HG02885 (cell line): Measurements from ENCODE around the gene SCAMP2.
"Not testable (repeated sequence)": the region's sequence is repeated elsewhere in the genome, so short reads cannot be mapped to it uniquely, and the experiment has no call there.

Experiments
- ATAC-seq: cut with Tn5 transposase; IDR thresholded peaks from one replicate; pipeline ENCODE4 v1.9.1; 2021; ENCODE audit warnings: mild to moderate bottlenecking; ENCODE audit not compliant: unreplicated experiment, poor library complexity

Gene SCAMP2

DNA sequence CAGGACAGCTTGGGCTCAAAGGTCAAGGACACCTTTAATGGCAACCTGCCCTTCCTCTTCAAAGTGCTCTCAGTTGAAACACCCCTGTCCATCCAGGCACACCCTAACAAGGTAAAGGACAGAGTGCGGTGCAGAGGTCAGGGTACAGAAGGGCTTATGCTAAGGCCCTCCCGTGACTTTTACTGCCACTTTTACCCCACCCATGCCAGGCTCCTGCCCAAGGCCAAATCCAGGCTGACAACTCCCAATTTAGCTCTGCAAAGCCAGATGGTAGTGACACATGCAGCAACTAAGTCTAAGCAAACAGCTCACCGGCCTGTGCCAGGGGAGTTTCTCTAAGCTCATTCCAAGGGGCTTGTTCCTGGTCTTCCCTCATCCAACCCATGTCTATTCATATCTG, 18.3 kb upstream of the SCAMP2 start:
- ATAC-seq, result no peak

DNA sequence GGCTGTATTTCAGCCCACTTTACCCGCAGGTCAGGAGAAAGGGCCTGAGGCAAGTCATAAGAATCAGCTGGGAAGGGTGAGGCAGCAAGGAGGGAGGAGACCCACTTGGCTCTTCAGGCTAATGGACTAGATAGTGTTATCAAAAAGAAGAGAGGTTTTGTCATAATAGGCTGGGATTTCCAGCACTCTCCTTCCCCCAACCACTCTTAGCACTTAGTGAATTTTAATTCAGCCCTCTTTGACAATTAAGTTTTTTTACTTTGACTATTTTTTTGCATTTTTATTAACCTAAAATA, 17.4 kb upstream of the SCAMP2 start:
- ATAC-seq, result no peak

DNA sequence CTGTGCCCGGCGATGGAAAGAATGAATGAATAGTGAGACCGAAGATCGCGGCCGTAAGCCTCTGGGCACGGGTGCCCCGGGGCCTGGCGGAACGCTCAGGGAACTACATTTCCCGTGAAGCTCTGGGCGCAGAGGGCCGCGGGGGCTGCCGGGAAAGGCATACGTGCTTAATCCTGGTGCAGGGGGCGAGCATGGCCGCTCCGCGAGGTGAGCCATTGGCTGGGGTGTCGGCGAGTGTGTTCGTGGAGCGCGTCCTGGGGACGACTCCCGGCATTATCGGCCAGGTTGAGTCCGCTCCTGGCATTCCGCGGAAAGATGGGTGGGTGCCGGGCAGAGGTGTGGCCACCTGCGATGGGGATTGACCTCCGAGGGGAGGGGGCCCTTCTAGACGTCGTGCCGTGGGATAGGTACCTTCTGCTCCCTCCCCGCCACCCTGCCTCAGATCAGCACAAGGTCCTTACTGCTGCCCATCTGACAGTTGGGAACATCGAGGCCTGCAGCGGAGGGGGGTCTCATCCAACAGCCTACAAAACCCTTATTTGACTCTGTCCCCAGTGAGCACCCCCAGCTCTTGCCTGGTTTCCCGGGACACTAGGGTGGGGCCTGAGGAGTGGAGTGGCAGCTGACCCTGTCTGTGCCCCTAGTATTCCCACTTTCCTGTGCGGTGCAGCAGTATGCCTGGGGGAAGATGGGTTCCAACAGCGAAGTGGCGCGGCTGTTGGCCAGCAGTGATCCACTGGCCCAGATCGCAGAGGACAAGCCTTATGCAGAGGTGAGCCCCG, 16.9 kb upstream of the SCAMP2 start, which contains the start of gene MPI:
Gene MPI (plus strand): TSS at position 160 of the 782 bp plus-strand sequence. CDS start 32 bp downstream, at position 192.
- peak; percentile 96 for ATAC-seq

DNA sequence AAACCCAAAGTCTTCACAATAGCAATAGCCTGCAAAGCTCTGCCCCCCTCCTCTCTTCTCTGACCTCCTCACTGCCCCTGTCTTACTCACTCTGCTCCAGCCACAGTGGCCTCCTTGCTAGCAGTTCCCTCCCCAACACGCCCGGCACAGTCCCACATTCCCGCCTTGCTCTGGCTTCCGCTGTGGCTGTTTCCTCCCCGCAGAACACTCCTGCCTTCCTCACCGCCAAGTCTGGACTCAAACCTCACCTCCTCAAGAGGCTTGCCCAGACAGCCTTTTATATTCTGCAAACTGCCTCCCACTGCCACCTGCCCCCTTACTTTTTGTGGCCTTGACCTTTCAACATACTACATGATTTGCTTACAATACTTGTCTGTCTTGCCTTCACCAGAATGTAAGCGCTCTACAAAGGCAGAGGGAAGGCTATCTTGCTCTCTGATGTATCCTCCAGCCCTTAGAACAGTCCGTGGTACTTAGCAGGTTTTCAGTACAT, 16.3 kb upstream of the SCAMP2 start:
- peak; percentile 5 for ATAC-seq

DNA sequence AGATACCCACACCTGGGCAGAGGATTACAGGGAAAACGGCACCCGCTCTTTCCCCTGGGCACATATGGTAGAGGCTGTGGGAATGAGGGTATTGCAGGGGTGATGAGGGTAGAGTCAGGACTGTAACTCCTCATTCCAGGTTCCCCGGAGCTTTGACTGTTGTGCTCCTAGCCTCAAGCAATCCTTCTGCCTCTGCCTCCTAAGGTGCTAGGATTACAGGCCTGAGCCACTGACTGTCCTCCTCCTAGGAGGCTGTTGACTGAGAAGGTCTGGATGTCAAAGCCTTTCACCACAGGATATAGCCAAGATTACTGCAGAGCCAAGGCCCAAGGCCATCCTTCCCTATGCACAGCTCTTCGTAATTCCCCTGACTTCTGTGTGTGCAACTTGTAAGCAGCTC, 15.6 kb upstream of the SCAMP2 start:
- no peak for ATAC-seq

DNA sequence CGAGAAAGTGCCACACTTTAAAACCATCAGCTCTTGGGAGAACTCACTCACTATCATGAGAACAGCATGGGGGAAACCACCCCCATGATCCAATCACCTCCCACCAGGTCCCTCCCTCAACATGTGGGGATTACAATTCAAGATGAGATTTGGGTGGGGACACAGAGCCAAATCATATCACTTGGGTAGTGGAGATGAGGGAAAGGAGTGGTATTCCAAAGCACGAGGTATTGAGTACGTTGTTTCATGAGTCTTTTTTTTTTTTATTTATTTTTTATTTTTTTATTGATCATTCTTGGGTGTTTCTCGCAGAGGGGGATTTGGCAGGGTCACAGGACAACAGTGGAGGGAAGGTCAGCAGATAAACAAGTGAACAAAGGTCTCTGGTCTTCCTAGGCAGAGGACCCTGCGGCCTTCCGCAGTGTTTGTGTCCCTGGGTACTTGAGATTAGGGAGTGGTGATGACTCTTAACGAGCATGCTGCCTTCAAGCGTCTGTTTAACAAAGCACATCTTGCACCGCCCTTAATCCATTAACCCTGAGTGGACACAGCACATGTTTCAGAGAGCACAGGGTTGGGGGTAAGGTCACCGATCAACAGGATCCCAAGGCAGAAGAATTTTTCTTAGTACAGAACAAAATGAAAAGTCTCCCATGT, 14.5 kb upstream of the SCAMP2 start:
- not testable (repeated sequence) for ATAC-seq

DNA sequence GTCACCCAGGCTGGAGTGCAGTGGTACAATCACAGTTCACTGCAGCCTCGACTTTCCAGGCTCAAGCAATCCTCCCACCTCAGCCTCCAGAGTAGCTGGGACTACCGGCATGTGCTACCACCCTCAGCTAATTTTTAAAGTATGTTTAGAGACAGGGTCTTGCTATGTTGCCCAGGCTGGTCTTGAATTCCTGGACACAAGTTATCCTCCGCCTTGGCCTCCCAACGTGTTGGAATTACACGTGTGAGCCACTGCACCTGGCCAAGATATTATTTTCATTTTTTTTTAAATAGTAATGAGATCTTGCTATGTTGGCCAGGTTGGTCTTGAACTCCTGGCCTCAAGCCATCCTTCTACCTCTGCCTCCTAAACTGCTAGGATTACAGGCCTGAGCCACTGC, 12.3 kb upstream of the SCAMP2 start:
- no peak for ATAC-seq

DNA sequence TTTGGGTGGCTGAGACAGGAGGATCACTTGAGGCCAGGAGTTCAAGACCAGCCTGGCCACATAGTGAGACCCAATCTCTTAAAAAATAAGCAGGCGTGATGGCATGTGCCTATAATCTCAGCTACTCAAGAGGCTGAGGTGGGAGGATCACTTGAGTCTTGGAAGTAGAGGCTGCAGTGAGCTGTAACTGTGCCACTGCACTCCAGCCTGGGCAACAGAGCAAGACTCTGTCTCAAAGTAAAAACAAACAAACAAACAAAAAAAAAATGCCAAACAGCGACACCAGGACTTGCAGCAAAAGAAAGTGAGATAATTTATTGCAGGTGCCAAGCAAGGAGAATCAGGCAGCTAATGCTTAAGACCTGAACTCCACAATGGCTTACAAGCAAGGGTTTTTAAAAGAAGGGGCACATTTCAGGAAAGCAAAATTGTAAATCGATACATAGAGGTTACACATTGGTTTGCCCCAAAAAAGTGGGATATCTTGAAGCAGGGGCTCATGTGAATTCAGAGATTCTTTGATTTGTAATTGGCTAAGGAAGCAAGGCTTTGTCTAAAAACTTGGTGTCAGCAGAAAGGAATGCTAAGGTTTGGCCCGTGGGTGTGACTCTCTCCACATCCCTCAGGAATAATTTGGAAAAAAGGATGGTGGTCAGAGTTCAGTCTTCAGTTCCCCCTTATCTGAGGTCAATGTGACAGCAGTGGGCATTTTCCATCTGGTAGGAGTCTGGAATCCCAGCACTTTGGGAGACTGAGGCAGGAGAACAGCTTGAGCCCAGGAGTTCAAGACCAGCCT, 11.5 kb upstream of the SCAMP2 start:
- ATAC-seq, result no peak

DNA sequence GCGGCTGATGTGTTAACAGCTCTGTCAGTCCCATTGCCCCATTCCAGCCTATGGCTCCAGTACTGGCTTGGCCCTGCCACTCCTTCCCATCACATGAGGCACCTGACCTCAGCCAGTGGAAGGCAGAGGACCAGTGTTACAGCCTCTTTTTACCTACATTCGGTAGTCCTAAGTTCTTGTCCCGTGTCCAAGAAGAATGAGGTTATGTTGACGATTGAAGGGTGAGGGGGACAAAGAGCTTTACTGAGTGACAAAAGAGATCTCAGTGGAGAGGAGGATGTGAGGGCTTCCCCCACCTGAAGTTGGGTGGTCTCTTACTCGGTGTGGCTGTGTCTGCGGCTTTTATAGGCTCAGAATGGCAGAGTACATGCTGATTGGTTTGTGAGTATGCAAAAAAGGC, 9.4 kb upstream of the SCAMP2 start:
- ATAC-seq, result no peak

DNA sequence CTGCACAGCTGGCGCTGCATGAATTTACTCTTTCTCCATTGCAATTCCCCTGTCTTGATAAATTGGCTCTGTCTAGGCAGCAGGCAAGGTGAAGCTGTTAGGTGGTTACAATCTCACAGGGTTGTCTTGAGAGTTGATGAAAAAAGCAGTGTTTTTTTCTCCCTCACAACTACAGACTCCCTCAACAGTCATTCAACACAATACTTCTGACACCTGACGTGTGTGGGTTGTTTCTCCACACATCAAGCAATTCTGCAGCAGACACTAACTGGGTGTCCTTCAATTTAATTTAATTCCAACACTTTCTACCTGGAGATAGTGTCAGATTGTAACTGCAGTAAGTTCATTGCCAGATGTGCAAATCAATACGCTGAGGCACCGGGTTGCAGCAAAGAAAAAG, 5.1 kb upstream of the SCAMP2 start:
- no peak for ATAC-seq

DNA sequence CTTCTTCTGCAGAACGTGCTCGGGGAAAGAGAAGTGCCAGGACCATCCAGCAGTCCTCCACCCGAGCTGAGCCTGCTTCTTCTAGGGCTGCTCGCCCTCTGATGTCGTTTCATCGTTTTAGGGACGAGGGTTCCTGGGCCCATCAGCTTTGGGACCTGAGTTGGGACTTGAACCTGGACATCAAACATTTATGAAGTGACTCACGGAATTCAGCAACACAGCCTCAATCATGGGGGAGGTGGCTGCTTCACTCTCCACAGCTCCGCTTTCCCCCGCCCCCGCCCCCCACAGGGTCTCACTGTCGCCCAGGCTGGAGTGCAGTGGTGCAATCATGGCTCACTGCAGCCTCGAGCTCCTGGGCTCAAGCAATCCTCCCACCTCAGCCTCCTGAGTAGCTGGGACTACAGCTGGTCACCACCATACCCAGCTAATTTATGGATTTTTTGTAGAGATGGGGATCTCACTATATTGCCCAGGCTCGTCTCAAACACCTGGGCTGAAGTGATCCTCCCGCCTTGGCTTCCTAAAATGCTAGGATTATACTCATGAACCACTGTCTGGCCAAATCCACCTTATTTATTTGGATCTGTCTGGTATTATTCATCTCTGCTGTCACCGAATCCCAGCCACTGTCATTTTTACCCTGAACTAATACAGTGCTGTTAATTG, 725 bp upstream of the SCAMP2 start:
- ATAC-seq, result no peak

DNA sequence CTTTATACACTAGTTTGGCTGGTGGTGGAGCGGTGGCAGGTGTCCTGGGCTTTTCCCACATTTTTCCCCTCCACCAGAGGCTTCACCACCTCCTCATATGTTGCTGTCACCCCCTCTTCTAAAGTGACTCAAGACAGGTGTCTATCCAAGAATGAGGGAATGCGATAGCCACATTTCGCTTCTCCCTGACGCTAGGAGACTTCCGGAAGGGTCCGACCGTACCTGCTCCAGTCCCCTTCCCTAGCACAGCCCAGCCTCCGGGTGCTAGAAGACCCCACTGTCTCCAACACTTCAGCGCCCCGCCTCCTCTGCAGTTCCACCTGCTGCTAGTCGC, 496 bp downstream of the SCAMP2 start:
- ATAC-seq, result no peak

DNA sequence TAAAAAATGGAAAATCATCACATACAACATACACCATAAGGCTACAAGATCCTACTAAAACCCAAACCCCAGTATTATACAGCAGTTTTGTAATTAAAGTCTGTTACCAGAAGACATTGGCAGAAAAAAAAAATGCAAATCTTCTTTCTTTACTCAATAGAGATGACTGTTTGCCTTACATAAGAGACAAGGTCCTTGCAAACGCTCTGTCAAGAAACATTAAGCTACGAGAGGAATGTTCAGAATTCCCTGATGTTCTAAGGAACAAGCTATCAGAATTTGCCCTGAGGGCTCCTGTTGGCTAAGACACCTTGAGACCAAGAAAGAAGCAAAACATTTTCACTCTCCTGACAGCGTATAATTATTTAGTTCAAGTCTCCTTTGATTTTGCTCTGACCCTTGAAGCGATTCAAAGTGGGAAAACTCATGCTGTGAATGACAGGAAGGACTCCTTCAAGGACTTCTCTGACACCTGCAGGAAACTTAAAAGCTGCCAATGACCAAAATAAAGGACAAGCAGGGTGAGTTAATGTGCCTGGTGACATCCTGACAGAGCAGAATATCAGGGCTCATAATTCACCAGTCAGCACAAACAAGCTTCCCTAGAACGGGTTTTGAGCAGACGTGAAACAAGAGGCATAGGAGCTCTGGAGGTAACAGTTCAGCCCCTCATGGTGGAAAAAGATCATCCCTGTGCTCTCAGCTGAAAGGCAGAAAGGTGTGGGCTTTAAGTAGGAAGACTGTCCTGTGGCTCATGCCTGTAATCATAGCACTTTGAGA, 2.5 kb downstream of the SCAMP2 start:
- peak; percentile 4 for ATAC-seq

DNA sequence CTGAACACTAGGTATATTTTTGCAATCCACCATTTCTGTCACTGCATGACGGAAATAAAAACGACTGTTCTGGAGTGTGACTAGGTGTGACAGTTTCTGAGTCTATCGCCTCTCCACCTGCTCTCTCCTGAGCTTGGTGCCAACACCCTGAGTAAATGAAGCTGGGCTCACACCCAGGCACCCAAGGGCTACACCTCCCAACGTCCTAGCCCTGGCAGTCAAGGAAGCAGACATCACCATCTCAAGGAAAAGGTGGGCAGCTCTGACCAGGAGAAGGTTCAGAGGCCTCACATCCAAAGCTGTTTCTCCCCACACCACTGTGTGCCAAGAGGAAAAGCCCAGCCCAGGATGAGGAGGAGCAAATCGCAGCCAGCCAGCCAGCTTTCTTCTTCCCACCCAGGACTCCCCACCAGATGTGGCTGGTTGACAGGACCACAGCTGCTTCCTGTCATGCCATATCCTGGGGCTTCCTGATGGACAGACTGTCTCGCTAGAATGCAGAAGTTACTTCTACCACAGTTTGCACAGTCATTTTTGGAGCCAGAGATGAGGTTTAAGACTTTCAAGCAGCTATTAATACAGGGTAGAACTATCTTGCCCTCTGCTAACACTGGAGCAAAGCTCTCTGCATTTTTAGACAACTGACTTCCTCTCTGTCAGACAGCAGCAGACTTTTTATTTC, 3.3 kb downstream of the SCAMP2 start:
- peak; percentile 56 for ATAC-seq

DNA sequence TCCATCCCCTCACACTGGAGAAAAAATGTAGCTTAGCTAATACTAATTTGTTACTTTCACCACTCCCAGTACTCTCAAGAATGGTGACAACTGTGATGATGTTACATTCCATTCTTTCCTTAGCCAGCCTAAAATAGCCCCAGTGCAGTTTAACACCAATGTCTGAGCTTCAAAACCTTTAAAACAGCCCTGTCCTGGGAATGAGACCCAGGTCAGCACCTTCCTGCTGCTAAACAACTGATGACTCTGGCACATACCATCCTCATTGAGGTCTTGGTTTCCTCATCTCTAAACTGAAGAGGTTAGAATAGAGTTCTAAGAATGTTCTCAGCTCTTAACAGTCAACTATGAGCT, 3.8 kb downstream of the SCAMP2 start:
- peak; percentile 1 for ATAC-seq

DNA sequence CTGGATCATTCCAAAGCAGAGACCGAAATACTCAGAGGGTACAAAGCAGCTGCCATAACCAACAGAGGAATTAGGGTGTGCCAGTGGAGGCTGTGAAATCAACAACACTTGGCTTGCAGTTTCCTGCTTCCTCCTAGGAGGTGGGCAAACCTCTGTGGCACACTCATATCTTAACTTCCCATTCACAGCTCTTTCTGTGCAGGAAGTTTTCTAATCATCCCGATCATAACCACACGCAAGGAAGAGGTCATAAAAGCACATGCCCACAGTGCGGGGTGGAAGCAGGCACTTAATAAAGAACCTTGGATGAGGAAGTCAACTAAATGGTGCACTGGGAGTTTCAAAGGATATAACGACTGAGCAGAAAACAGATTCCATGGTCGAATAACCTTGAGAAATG, 5.1 kb downstream of the SCAMP2 start:
- ATAC-seq, result no peak

DNA sequence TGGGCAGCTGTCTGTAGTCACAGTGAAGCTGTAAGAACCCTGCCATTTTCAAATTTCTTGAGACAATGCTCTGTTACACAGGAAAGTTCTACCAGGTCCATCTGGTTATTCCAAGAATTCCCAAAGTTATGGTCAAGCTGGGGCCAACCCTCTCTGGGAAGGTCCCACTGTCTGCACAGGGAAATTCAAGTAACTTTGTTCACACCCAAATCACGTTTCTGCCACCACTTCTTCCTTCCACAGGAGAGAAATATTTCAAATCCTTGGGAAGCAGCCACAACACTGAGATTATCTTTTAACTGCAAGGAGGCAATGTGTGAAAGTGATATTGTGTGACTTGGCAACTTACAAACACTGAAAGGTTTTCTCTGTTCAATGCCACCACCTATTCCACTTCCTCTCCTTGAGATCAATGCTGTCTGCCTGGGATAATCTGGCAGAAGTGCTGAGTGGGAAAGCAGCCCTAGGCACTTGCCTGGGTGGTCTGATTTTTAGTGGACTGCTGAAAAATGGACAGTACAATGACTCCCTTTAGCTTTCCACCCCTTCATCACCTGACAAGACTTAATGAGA, 5.6 kb downstream of the SCAMP2 start:
- ATAC-seq, result no peak

DNA sequence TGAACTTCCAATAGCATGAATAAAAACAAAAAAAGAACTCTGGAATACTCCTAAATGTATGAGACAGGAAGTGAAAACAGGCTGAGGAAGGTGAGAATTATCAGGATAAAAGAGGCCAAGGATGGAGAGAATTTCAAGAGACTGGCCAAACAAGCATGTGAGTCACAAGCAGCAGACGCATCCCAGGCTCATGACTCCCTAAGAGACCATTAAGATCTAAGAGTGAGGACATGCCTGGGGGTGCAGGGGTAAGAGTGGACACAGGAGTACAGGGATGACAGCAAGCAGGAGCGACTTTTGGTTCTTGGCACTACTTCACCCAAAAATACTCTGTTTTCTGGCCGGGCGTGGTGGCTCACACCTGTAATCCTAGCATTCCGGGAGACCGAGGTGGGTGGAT, 7.1 kb downstream of the SCAMP2 start:
- ATAC-seq, result no peak

DNA sequence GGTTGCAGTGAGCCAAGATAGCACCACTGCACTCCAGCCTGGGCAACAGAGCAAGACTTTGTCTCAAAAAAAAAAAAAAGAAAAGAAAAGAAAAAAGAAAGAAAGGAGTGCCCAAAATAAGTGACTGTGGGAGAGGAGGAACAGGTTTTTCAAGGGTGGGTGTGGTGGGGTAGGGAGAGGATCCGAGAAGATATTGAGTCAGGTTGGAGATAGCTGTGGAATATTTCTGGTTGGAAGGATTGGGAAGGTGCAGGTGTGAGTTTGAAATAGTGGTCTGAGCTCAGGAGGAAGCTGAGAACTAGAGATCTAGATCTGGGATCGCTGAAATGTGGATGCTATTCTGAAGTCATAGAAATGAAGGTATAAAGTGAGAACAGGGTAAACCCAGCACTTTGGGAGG, 7.8 kb downstream of the SCAMP2 start:
- no peak for ATAC-seq
